GM08714 (cell line): Measurements from ENCODE around the gene CD79A.
A peak's percentile ranks its signal among the peaks of the same experiment; 100 is the strongest.

ENCODE experiments used
- H3K4me3 ChIP-seq: fragments of 200-500 bp; sonication (Bioruptor generic); 2 replicates; pipeline ENCODE4 v1.5.1; 2014; ENCODE audit warnings: mild to moderate bottlenecking, low read length, inconsistent platforms
- ZNF274 ChIP-seq: IDR thresholded peaks from 2 replicates; pipeline ENCODE4 v1.6.1; 2012; ENCODE audit warnings: mild to moderate bottlenecking, low read depth, low read length

The CD79A gene

GRCh38 chr19:41876847-41877832 lies at the start of gene CD79A:
Gene CD79A (plus strand): TSS chr19:41877279. CDS start chr19:41877305, 26 bp downstream.
- peak within 1 kb of the TSS; percentile 71; the same call in 1 of the 2 replicates for H3K4me3 ChIP-seq
- TF ChIP-seq ZNF274: no peak

DNA sequence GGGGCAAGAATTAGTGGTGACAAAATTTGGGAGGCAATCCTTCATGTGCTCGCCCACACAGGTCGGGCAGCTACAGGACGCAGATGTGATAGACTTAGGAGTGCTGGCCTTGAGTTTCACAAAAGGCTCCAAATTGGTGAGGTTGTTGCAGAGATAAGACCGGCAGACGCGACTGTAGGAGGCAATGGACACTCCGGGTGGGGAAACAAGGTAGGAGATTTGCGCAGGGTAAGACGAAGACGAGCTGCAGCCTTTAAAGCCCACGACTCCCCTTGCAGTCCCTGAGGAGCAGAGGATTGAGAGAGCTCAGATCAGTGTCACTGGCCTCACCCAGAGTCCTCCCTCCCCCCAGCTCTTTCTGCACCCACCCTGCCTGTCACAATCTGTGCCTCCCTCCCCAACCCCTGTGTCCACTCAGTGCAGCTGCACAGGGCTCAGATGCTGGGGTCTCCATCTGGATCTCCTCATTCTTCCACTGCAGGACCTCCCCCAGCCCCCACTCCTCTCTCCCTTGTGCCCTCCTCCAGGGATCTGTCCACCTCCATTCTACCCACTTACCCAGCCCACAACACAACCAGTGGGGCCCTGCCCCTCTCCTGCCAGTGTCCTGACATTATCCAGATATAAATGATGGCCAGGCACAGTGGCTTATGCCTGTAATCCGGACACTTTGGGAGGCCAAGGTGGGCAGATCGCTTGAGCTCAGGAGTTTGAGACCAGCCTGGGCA lies 38.9 kb upstream of the CD79A start:
- TF ChIP-seq ZNF274: no peak
- H3K4me3 ChIP-seq: no peak overlapping the region

DNA sequence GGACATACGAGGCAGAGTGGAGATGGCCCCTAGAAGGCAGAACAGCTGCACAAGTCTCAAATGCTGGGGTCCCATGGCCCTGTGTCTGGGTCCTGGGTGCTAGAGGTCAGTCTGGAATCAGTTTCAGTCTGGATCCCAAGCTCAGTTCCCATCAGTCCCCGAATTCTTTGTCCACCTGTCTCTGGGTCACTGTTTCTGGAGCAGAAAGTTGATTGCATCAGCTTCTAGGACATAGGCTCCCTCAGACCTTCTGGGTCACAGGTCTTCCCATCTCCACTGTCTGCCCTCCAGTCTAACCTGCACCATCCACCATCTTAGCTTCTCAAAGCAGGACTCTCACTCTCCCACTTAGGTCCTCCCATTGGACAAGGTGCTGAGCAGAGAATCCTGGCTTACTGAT lies 37.9 kb upstream of the CD79A start:
- no peak overlapping the region for H3K4me3 ChIP-seq
- no peak for TF ChIP-seq ZNF274

DNA sequence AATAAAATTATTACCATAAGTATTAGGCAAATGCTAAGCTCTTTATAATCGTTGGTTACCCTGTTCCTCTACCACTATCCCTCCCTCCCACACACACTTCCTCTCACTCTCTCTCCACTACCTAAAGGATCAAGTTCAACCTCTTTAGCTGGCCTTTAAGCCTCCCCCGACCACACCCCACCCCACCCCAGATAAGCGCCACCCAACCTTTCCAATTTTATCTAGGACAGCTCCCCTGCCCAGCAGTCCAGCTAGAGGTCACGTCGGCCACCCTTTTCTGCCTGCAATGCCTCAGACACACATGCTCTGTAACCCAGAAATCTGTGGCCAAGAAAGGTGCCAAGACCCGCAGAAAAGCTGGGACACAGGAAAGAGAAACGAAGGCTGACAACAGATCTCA lies 33.7 kb upstream of the CD79A start:
- H3K4me3 ChIP-seq: no peak overlapping the region
- TF ChIP-seq ZNF274: no peak

- TF ChIP-seq ZNF274: no peak
- no peak within 1 kb of the TSS for H3K4me3 ChIP-seq
Observed at GRCh38 chr19:41844601-41845000, 32.5 kb upstream of the CD79A start, which contains the start of gene LYPD4. Gene LYPD4 (minus strand): TSS chr19:41844683. CDS start chr19:41839285, 5,398 bp downstream.

DNA sequence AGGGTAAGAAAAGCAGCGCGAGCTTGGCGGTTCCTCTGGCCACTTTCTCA lies 32.3 kb upstream of the CD79A start, which contains the start of gene DMRTC2:
TSS of gene DMRTC2 (plus strand) at position 42 of the 50 bp plus-strand sequence. CDS start 2,387 bp downstream, outside the sequence.
- no peak within 1 kb of the TSS for H3K4me3 ChIP-seq
- TF ChIP-seq ZNF274: no peak

DNA sequence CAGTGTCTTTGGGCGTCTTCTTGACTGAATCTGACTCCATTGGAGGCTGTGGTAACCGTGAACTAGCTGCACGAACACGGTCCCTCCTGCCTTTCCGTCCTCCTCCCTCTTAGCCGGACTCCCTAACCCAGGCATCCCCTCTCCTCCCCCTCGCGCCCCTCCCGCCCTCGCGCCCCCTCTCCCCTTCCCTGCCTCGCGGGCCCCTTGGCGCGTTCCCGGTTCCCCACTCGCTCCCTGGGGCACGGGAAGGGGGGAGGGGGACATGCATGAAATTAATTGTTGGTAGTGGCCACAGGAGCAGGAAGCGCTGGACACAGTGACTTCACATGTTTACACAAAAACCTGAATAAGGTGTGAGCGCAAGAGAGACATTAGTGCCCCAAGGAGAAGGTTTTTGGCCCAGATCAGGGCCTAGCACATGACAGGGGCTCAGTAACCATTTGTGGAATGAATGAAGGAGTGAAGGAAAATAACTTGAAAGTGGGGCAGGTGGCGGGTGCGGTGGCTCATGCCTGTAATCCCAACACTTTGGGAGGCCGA lies 32.0 kb upstream of the CD79A start:
- H3K4me3 ChIP-seq: no peak overlapping the region
- no peak for TF ChIP-seq ZNF274

GRCh38 chr19:41847351-41848105 lies 29.6 kb upstream of the CD79A start:
- no peak for TF ChIP-seq ZNF274
- H3K4me3 ChIP-seq: no peak overlapping the region

- no peak for TF ChIP-seq ZNF274
- no peak overlapping the region for H3K4me3 ChIP-seq
Observed at GRCh38 chr19:41848666-41849065, 28.4 kb upstream of the CD79A start.

DNA sequence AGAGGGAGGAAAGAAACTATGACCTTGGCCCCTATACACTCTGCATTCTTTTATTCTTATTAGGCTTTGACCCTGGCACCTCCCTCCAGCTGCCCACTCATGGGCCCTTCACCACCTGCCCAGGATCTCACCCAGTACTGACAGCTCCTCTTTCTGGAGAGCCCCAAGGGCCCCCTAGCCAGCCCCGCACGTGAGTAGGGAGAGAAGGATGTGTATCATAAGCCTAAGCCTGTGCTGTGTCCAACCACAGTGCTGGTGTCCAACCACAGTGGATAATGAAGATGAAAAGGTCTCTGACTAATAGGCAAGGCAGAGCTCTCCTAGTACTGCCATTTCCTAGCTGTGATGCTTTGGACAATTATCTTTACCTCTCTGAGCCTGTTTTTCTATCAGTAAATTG lies 28.0 kb upstream of the CD79A start:
- H3K4me3 ChIP-seq: no peak overlapping the region
- no peak for TF ChIP-seq ZNF274

- H3K4me3 ChIP-seq: no peak overlapping the region
- no peak for TF ChIP-seq ZNF274
Observed at GRCh38 chr19:41850381-41850780, 26.7 kb upstream of the CD79A start.

DNA sequence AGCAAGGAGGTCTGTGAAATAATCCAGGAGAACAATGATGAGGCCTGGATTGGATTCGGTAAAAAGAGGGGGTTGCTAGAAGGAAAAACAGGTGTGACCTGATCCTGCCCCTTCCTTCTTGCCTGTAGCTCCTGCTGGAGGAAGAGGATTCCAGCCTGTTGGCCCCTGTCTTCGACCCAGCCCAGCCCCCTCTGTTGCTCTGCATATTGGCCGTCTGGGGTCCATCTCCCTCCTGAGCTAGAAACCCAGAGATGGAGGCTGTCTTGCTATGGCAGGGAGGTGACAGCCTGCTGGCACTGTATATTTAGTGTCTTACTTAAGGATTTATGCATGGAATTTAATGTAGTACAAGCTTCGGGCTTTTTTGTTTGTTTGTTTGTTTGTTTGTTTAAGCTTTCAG lies 25.6 kb upstream of the CD79A start:
- no peak for TF ChIP-seq ZNF274
- H3K4me3 ChIP-seq: no peak overlapping the region

GRCh38 chr19:41853344-41853743 lies 23.7 kb upstream of the CD79A start:
- no peak overlapping the region for H3K4me3 ChIP-seq
- TF ChIP-seq ZNF274: no peak

- no peak overlapping the region for H3K4me3 ChIP-seq
- TF ChIP-seq ZNF274: no peak
Observed at GRCh38 chr19:41853768-41854167, 23.3 kb upstream of the CD79A start.
